GM18951 (cell line): ENCODE measurements around the gene CNDP1.
"Not testable (repeated sequence)": the region's sequence is repeated elsewhere in the genome, so short reads cannot be mapped to it uniquely, and the experiment has no call there.

Experiments
- POLR2A ChIP-seq: IDR thresholded peaks from 4 replicates; pipeline ENCODE4 v1.6.1; 2011; ENCODE audit warnings: mild to moderate bottlenecking; ENCODE audit not compliant: insufficient read length, insufficient read depth; ENCODE audit errors: extremely low read depth
- in situ Hi-C: fragments of 300-500 bp; cut with MboI; formaldehyde crosslinking; loops from one replicate; pipeline ENCODE4 v1.12.0; 2022; ENCODE audit warnings: low sequenced_read_pairs, mixed read lengths, inconsistent platforms; ENCODE audit not compliant: unreplicated experiment

Gene CNDP1

DNA sequence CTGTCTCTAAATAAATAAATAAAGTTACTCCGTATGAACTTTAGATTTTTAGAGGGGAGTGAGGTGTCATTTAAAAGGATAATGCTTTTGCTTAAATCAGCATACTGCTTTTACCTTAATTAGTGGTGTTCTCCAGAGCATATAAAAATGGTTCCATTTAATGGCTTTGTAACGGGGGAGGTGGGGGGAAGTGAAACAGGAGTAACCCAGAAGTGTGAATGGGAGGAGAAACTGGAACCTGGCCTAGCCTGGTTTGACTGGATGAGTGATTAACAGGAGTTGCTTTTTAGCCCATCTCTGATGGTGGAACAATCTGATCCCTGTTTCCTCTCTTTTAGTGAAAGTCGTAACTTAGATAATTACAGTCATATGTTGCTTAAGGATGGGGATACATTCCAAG is 36.5 kb upstream of the CNDP1 start:
- in situ Hi-C loops = no loop called here
- no peak for TF ChIP-seq POLR2A

DNA sequence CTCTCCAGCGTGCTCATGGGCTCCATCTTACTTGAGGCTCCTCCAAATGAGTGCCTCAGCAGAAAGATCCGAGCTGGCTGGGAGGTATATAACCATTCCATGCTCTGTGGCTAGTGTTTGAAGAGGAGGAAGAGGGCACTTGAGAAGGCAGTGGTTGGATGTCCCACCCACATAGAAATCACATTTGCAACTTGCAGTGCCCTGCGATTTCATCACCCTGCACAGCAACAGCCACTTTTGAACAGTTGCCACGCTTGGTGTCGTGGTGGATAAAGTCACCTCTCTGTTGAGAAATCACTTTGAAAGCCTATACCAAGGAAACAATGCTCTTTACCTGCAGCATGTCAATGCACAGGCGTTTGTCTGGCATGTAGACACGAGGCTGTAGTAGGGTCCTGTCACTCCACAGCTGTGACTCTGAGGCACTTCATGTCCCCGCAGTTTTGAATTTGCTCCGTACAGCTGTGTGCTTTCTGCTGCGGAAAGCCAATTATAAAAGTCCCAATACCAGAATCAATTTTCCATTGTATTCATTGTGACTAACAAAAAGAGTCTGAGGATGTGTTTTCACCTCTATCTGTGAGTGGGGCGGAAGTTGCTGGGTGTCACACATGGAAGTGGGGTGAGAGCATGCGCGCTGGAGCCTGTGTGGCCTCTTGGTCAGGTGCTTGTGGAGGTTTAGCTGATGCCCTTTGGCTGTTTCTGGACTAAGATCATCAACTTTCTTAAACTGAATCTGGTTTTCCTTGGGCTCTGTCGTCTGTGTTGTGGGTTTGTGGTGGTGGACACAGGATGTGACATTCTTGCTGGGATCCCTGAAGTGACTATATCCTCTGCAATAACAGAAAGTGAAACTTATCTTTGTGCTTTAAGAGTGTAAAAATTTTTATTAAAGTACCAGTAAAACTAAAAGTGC is 35.3 kb upstream of the CNDP1 start:
- in situ Hi-C loops = no loop called here
- TF ChIP-seq POLR2A = peak; percentile 46

- in situ Hi-C loops = no loop called here
- TF ChIP-seq POLR2A = peak; percentile 50
Measured at GRCh38 chr18:74499633-74500032, 34.7 kb upstream of the CNDP1 start.

DNA sequence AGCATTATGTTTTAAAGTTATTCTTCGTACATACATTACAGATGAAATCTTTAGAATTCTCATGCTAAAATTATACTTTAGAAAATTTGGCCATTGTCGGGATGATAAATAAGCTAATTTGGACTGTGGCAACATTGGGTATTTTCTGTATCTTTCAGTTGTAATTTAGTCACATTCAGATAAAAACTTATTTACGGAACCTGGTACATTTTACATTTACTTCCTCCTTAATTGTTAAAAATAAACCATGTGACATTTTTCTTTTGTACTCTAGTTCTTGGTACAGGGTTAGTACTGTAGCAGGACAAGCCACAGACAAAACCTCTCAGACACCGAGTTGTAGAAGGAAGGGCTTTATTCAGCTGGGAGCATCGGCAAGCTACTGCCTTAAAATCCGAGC is 33.9 kb upstream of the CNDP1 start:
- no peak for TF ChIP-seq POLR2A
- in situ Hi-C loops = no loop called here

DNA sequence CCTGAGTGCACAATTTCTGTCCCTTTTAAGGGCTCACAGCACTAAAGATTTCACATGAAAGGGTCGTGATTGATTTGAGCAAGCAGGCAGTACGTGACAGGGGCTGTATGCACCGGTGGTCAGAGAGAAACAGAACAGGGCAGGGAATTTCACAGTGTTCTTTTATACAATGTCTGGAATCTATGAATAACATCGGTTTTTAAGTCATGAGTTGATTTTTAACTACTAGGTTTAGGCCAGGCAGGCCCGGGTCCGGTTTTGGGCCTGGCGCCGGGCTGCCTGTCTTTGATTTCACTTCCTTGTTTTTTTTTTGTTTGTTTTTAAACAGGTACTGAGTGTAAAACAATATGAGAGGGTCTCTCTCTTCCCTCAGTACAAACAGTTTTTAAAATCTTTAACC is 33.5 kb upstream of the CNDP1 start:
- in situ Hi-C loops = not testable (repeated sequence)

DNA sequence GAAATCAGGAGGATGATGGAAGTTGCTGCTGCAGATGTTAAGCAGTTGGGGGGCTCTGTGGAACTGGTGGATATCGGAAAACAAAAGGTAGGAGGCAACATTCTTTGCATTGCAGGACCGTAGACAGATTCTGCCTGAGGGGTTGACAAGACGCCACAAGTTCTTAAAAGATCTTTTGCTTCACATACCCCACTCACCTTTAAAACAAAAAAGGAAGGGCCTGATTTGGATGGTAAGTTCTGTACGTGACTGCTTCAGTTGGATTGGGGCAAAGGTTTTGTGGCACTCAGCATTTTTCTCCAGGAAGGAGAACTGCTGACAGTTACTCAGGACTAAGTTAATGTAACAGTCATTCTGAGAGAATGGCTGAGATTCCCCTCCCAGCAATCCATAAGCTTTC is 32.9 kb upstream of the CNDP1 start:
- in situ Hi-C loops = no loop called here
- TF ChIP-seq POLR2A = no peak

DNA sequence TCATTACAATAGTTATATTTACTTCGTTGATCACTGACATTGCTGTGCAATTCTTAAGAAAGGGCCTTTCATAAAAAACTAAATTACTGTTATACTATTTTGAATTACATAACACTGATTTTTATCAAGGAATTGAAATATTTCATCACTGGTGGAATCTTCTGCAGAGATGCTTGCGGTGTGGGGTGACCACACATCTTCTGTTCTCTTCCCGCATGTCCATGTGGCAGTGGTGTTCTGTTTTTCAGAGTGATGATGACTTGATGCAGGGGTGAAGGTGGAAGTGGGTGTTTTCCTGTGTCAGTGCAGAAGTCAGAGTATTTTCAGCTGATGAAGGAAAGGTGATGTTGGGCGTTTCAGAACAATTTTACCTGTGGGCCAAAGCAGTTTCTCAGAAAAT is 31.2 kb upstream of the CNDP1 start:
- no peak for TF ChIP-seq POLR2A
- in situ Hi-C loops = no loop called here

DNA sequence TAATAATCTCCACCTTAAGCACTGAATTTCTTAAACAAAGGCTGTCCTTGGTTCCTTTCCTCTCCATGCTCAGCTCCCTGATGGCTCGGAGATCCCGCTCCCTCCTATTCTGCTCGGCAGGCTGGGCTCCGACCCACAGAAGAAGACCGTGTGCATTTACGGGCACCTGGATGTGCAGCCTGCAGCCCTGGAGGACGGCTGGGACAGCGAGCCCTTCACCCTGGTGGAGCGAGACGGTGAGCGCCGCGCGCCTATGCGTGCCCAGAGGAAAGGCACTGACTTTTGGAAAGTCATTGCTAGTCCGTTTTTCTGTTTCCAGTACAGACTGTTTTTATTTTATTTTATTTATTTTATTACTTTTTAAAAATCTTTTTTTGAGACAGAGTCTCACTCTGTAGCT is 28.5 kb upstream of the CNDP1 start:
- in situ Hi-C loops = no loop called here
- TF ChIP-seq POLR2A = no peak

- no peak for TF ChIP-seq POLR2A
- in situ Hi-C loops = no loop called here
Measured at GRCh38 chr18:74506448-74507084, 27.7 kb upstream of the CNDP1 start.

DNA sequence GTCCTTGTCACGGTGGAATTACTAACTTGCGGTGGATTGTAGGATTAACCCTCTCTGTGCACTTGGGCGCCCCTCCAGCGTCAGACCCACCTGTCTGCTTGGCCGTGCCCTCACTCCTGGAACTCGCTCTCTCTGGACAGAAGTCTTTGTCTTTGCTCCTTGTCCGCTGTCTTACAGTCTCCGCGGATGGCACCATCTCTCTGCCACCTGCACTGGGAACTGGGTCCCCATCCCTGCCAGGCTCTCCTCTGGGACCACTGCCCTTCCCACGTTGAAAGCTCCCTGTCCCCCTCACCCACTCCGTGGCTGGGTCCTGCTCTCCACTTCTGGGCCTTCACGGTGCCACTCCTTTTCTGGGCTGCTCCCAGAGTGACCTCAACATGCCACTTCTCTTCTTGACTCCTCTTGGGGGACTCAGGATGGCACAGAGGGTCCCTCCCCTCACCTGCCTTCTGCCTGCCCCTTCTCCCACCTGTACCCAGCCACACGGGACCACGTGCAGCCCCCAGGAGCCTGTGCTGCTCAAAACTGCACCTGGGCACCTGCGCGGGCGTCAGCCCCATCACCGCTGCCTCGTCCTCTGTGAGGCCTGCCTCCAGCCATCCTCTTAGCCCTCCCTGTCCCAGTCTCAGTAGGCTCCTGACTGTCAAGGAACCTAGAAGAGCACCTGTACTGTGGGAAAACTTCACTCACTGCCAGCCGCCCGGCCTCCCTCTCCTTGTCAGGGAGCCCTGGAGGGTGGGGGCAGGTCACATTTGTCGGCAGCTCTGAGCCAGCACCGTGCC is 27.0 kb upstream of the CNDP1 start:
- in situ Hi-C loops = no loop called here
- TF ChIP-seq POLR2A = no peak

DNA sequence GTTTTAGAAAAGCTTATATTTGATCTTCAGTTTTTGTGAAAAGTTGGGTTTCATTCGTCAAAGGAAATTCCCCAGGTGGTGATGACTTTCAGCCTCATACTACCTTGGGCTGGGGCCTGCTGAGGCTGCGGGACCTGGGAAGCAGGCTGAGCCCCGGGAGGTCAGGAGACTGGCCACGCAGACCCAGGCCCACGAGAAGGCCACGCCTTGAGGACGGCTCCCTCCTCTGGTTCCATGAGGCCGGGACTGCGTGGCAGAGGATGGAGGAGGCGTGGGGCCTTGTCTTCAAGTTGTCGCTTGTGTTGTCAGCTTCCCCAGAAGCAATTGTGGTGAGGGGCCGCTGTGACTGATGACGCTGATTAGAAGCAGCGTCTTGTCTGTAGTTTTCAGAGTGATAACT is 26.4 kb upstream of the CNDP1 start:
- TF ChIP-seq POLR2A = no peak
- in situ Hi-C loops = no loop called here

- TF ChIP-seq POLR2A = no peak
- in situ Hi-C loops = no loop called here
Measured at GRCh38 chr18:74508366-74508765, 25.9 kb upstream of the CNDP1 start.

DNA sequence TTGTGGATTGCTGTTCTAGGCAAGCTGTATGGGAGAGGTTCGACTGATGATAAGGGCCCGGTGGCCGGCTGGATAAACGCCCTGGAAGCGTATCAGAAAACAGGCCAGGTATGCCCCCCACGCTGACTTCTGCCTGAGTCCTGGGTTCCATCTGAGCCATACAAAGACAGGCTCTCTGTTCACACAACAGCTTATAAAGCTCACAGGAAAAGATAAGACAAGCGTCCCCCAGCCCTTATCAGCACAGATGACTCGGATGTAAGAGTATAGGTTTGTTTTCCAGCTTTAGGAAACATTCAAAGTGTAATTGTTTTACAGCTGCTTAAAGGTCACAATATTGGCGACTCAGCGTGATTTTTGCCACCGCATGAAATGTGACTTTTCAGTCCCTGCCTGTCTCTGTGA is 25.5 kb upstream of the CNDP1 start:
- TF ChIP-seq POLR2A = no peak
- in situ Hi-C loops = no loop called here
